Kidney capillary endothelial cell (primary cell): Measurements from ENCODE around the gene SPNS3.
A peak's percentile ranks its signal among the peaks of the same experiment; 100 is the strongest.

Experiments
- DNase-seq: peaks from one replicate; pipeline ENCODE4 v3.0.0-alpha.2; 2018; ENCODE audit warnings: low spot score

SPNS3 gene

GRCh38 chr17:4469552-4469951, 35.8 kb downstream of the SPNS3 start:
- DNase-seq: no peak

- no peak for DNase-seq
Measured at GRCh38 chr17:4472286-4472685, 38.5 kb downstream of the SPNS3 start.

- DNase-seq: no peak
Measured at GRCh38 chr17:4474093-4474492, 40.4 kb downstream of the SPNS3 start.

GRCh38 chr17:4475001-4475400, 41.3 kb downstream of the SPNS3 start:
- no peak for DNase-seq

GRCh38 chr17:4475463-4475862, 41.7 kb downstream of the SPNS3 start:
- no peak for DNase-seq

- DNase-seq: no peak
Measured at GRCh38 chr17:4476017-4476416, 42.3 kb downstream of the SPNS3 start.

- DNase-seq: no peak
Measured at GRCh38 chr17:4476511-4477070, 42.9 kb downstream of the SPNS3 start.

GRCh38 chr17:4477255-4477791, 43.6 kb downstream of the SPNS3 start:
- no peak for DNase-seq

GRCh38 chr17:4478318-4478830, 44.6 kb downstream of the SPNS3 start:
- no peak for DNase-seq

GRCh38 chr17:4479340-4479981, 45.7 kb downstream of the SPNS3 start:
- no peak for DNase-seq

- no peak for DNase-seq
Measured at GRCh38 chr17:4479982-4480751, 46.4 kb downstream of the SPNS3 start.

GRCh38 chr17:4480929-4481898, 47.5 kb downstream of the SPNS3 start:
- DNase-seq: no peak

- DNase-seq: no peak
Measured at GRCh38 chr17:4482338-4483011, 48.7 kb downstream of the SPNS3 start.

GRCh38 chr17:4483012-4483840, 49.5 kb downstream of the SPNS3 start:
- DNase-seq: peak; percentile 60

- DNase-seq: no peak
Measured at GRCh38 chr17:4485676-4486646, 52.2 kb downstream of the SPNS3 start.

- DNase-seq: no peak
Measured at GRCh38 chr17:4487296-4487695, 53.6 kb downstream of the SPNS3 start.

- DNase-seq: no peak
Measured at GRCh38 chr17:4487820-4488716, 54.3 kb downstream of the SPNS3 start.
